Astrocyte (in vitro differentiated cells and primary cell): ENCODE results near the gene CUL4B. TPM values are rescaled to one million over a fixed set of nuclear protein-coding genes. Genes with fewer than 3 reads are reported as not detected.
A peak's percentile ranks its signal among the peaks of the same experiment; 100 is the strongest.

Source experiments
- DNase-seq: peaks from one replicate; pipeline ENCODE4 v3.0.0-alpha.2; 2010; ENCODE audit warnings: low read depth
- FAIRE-seq: peaks from 2 replicates; lab custom pipeline; 2011; peaks lifted over from hg19 to GRCh38; lab: Jason Lieb, UNC
- H2AFZ ChIP-seq: 2 replicates; pipeline ENCODE4 v1.6.0; 2012; ENCODE audit warnings: low read depth, low read length, inconsistent platforms
- H3K27ac ChIP-seq: 2 replicates; pipeline ENCODE4 v1.5.1; 2011; ENCODE audit warnings: low read depth, low read length, inconsistent platforms
- H3K27me3 ChIP-seq: 2 replicates; pipeline ENCODE4 v1.6.0; 2011; ENCODE audit warnings: low read length, inconsistent platforms; ENCODE audit not compliant: insufficient read depth
- H3K36me3 ChIP-seq: 2 replicates; pipeline ENCODE4 v1.5.1; 2011; ENCODE audit warnings: low read length, inconsistent platforms; ENCODE audit not compliant: insufficient read depth
- H3K4me1 ChIP-seq: 2 replicates; pipeline ENCODE4 v1.5.1; 2011; ENCODE audit warnings: low read length, inconsistent platforms; ENCODE audit not compliant: insufficient read depth
- H3K4me2 ChIP-seq: 2 replicates; pipeline ENCODE4 v1.6.0; 2012; ENCODE audit warnings: low read length, inconsistent platforms
- H3K4me3 ChIP-seq: 2 replicates; pipeline ENCODE4 v1.5.1; 2011; ENCODE audit warnings: low read depth, mild to moderate bottlenecking, low read length, inconsistent platforms; ENCODE audit not compliant: insufficient read depth
- H3K79me2 ChIP-seq: 2 replicates; pipeline ENCODE4 v1.6.0; 2012; ENCODE audit warnings: mild to moderate bottlenecking, low read length, inconsistent platforms; ENCODE audit not compliant: insufficient read depth
- H3K9ac ChIP-seq: 2 replicates; pipeline ENCODE4 v1.6.0; 2012; ENCODE audit warnings: mild to moderate bottlenecking, low read length, inconsistent platforms
- H3K9me3 ChIP-seq: 2 replicates; pipeline ENCODE4 v1.5.1; 2012; ENCODE audit warnings: low read depth, mild to moderate bottlenecking, low read length, inconsistent platforms; ENCODE audit not compliant: insufficient read depth
- H4K20me1 ChIP-seq: 2 replicates; pipeline ENCODE4 v1.6.0; 2012; ENCODE audit warnings: low read length, inconsistent platforms; ENCODE audit not compliant: insufficient read depth
- H3K27ac Mint-ChIP-seq: one replicate; pipeline ENCODE4 v1.8.0; 2021; ENCODE audit warnings: mild to moderate bottlenecking, mixed read lengths; ENCODE audit not compliant: unreplicated experiment
- H3K27me3 Mint-ChIP-seq: one replicate; pipeline ENCODE4 v1.8.0; 2021; ENCODE audit warnings: low read depth, mixed read lengths; ENCODE audit not compliant: unreplicated experiment
- H3K36me3 Mint-ChIP-seq: one replicate; pipeline ENCODE4 v1.8.0; 2021; ENCODE audit warnings: low read depth, mixed read lengths; ENCODE audit not compliant: unreplicated experiment
- H3K4me1 Mint-ChIP-seq: one replicate; pipeline ENCODE4 v1.8.0; 2021; ENCODE audit warnings: low read depth, mixed read lengths; ENCODE audit not compliant: unreplicated experiment
- H3K4me3 Mint-ChIP-seq: one replicate; pipeline ENCODE4 v1.8.0; 2021; ENCODE audit warnings: mild to moderate bottlenecking, moderate library complexity, mixed read lengths; ENCODE audit not compliant: unreplicated experiment
- H3K9me3 Mint-ChIP-seq: one replicate; pipeline ENCODE4 v1.8.0; 2021; ENCODE audit warnings: mild to moderate bottlenecking, mixed read lengths; ENCODE audit not compliant: unreplicated experiment
- EZH2 ChIP-seq: IDR thresholded peaks from 2 replicates; pipeline ENCODE4 v1.6.1; 2012; ENCODE audit warnings: mild to moderate bottlenecking, low read length, inconsistent platforms; ENCODE audit not compliant: insufficient read depth
- total RNA-seq: library from RNA; stranded (reverse); gene quantifications from 2 replicates; pipeline ENCODE4 v1.2.1, GENCODE V29; 2021
- TF ChIP-seq, protein P1 (sequence below): IDR thresholded peaks from 2 replicates; pipeline ENCODE4 v1.5.1; 2011; ENCODE audit warnings: low read depth, mild to moderate bottlenecking, inconsistent platforms, low read length, moderate library complexity; ENCODE audit not compliant: insufficient read depth

CUL4B gene
- total RNA-seq, 1 donor from 2014 or later = 102 TPM

DNA sequence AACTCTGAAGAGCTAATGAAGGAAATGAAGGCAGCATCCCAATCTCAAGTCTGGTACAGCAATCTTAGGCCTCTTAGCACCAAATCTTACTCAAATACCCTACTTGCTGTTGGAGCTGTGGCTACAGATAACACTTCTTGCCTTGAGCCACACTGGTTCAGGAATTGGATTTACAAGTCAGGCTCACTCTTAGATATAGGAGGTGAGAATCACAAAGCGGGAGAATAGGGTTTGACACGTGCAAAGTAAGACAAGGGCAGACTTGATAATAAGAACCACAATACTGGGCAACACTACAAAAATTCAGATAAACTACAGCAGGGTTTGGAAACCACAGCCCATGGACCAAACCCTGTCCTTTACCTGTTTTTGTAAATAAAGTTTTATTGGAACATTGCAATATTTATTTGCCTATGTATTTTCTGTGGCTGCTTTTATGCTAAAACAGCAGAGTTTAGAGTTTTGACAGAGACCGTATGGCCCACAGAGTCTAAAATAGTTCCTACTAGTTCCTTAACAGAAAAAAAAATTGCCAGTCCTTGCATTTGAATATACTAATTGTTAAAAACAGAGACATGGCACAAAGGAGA is 9.3 kb upstream of the CUL4B start:
- TF ChIP-seq, protein P1, sequence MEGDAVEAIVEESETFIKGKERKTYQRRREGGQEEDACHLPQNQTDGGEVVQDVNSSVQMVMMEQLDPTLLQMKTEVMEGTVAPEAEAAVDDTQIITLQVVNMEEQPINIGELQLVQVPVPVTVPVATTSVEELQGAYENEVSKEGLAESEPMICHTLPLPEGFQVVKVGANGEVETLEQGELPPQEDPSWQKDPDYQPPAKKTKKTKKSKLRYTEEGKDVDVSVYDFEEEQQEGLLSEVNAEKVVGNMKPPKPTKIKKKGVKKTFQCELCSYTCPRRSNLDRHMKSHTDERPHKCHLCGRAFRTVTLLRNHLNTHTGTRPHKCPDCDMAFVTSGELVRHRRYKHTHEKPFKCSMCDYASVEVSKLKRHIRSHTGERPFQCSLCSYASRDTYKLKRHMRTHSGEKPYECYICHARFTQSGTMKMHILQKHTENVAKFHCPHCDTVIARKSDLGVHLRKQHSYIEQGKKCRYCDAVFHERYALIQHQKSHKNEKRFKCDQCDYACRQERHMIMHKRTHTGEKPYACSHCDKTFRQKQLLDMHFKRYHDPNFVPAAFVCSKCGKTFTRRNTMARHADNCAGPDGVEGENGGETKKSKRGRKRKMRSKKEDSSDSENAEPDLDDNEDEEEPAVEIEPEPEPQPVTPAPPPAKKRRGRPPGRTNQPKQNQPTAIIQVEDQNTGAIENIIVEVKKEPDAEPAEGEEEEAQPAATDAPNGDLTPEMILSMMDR = no peak
- no peak for TF ChIP-seq EZH2
- FAIRE-seq = no peak
- no peaks in the 10 kb centered on the region for H3K9me3 Mint-ChIP-seq

DNA sequence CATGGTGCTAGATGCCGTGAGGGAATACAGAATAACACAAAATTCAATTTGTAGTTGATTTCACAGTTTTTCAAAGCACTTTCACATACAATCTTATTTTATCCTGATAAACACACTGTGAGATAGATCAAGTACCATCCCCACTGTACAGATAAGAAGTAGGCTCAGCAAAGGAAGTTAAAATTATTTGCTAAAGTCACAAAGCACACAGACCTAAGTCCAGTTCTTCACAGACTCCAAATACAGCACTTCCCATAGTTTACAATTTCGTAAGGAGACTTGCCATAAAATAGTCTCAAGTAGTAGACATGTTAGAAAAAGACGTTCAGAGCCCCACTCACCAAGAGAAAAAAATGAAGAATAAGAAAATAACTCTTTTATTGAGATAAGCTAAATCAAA is 7.8 kb upstream of the CUL4B start:
- FAIRE-seq (peak; percentile 55), DNase-seq (no peak)
- Mint-ChIP-seq H3K27me3 (no peaks in the 10 kb centered on the region), H3K9me3 (no peaks in the 10 kb centered on the region), H3K4me3 (no peak overlapping the region), H3K4me1 (no peaks in the 10 kb centered on the region), H3K36me3 (no peaks in the 10 kb centered on the region), H3K27ac (no peak overlapping the region)
- Histone ChIP-seq H3K36me3 (no peaks in the 10 kb centered on the region), H3K27ac (no peak overlapping the region), H3K4me2 (no peak overlapping the region), H3K9ac (no peak overlapping the region), H3K9me3 (no peaks in the 10 kb centered on the region), H2AFZ (no peak overlapping the region), H3K27me3 (no peaks in the 10 kb centered on the region), H3K4me3 (no peak overlapping the region), H3K79me2 (no peaks in the 10 kb centered on the region), H3K4me1 (no peaks in the 10 kb centered on the region), H4K20me1 (no peaks in the 10 kb centered on the region)
- TF ChIP-seq EZH2 = no peak
- TF ChIP-seq, protein P1 = no peak

More for the DNA sequence above, 9.3 kb upstream of the CUL4B start:
- H3K9ac ChIP-seq = no peak overlapping the region
- H3K79me2 ChIP-seq = no peaks in the 10 kb centered on the region
- H3K4me1 Mint-ChIP-seq = no peaks in the 10 kb centered on the region
- H3K36me3 Mint-ChIP-seq = no peaks in the 10 kb centered on the region
- no peaks in the 10 kb centered on the region for H4K20me1 ChIP-seq
- H2AFZ ChIP-seq = no peak overlapping the region
- no peak overlapping the region for H3K4me3 Mint-ChIP-seq
- H3K27me3 ChIP-seq = no peaks in the 10 kb centered on the region
- H3K27ac Mint-ChIP-seq = no peak overlapping the region
- H3K4me1 ChIP-seq = no peaks in the 10 kb centered on the region
- H3K9me3 ChIP-seq = no peaks in the 10 kb centered on the region
- DNase-seq = no peak
- H3K27me3 Mint-ChIP-seq = no peaks in the 10 kb centered on the region
- no peak overlapping the region for H3K27ac ChIP-seq
- no peaks in the 10 kb centered on the region for H3K36me3 ChIP-seq
- H3K4me2 ChIP-seq = no peak overlapping the region
- H3K4me3 ChIP-seq = no peak overlapping the region

DNA sequence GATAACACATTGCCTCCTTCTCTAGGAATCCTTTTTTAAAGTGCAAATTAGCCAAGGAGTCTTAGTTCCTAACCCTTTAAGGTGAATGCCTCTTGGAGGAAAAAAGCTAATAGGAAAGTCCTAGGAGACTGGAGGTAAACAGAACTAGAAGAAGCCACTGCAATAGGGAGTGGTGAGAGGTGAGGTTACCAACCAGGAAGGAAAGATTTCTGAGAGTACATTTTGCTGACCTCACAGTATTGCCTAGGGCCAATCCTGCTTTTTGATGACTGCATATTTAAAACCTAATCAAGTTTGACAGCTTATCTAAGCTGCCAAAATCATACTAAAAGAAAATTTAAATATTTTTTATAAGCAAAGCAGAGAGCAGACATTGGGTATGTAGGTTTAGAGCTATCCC is 7.3 kb upstream of the CUL4B start:
- no peak overlapping the region for H3K4me3 Mint-ChIP-seq
- H3K9me3 Mint-ChIP-seq = no peaks in the 10 kb centered on the region
- Histone ChIP-seq H3K27me3 (no peaks in the 10 kb centered on the region), H3K4me1 (no peaks in the 10 kb centered on the region), H3K79me2 (no peaks in the 10 kb centered on the region), H3K27ac (no peak overlapping the region), H3K9ac (no peak overlapping the region), H3K4me2 (no peak overlapping the region), H3K9me3 (no peaks in the 10 kb centered on the region), H4K20me1 (no peaks in the 10 kb centered on the region), H3K4me3 (no peak overlapping the region), H2AFZ (no peak overlapping the region), H3K36me3 (no peaks in the 10 kb centered on the region)
- H3K36me3 Mint-ChIP-seq = no peaks in the 10 kb centered on the region
- DNase-seq (no peak), FAIRE-seq (no peak)
- no peak overlapping the region for H3K27ac Mint-ChIP-seq
- no peak for TF ChIP-seq EZH2
- TF ChIP-seq, protein P1 = no peak
- no peaks in the 10 kb centered on the region for H3K4me1 Mint-ChIP-seq
- no peaks in the 10 kb centered on the region for H3K27me3 Mint-ChIP-seq
